DND-41 (cell line): Measurements from ENCODE around the gene PDE1A.

Experiments used
- ATAC-seq: fragments of 200-7000 bp; cut with Tn5 transposase; 3 replicates; pipeline ENCODE4 v1.9.1; 2021; ENCODE audit warnings: low read depth; ENCODE audit not compliant: insufficient read depth
- DNase-seq: peaks from one replicate; pipeline ENCODE4 v3.0.0-alpha.2; 2020
- H2AFZ ChIP-seq: 2 replicates; pipeline ENCODE4 v1.6.0; 2012; ENCODE audit warnings: low read depth, low read length
- H3K27ac ChIP-seq: 2 replicates; pipeline ENCODE4 v1.5.1; 2012; ENCODE audit warnings: low read length, inconsistent platforms
- H3K27me3 ChIP-seq: fragments of 200-600 bp; sonication (generic); 2 replicates; pipeline ENCODE4 v1.6.0; 2012; ENCODE audit warnings: low read length, mild to moderate bottlenecking, inconsistent platforms; ENCODE audit not compliant: insufficient read depth, poor library complexity
- H3K36me3 ChIP-seq: 2 replicates; pipeline ENCODE4 v1.5.1; 2012; ENCODE audit warnings: low read length, inconsistent platforms; ENCODE audit not compliant: insufficient read depth
- H3K4me1 ChIP-seq: 2 replicates; pipeline ENCODE4 v1.5.1; 2012; ENCODE audit warnings: mild to moderate bottlenecking, low read length; ENCODE audit not compliant: insufficient read depth
- H3K4me2 ChIP-seq: 2 replicates; pipeline ENCODE4 v1.6.0; 2012; ENCODE audit warnings: mild to moderate bottlenecking, moderate library complexity, low read length, inconsistent platforms; ENCODE audit not compliant: insufficient read depth
- H3K4me3 ChIP-seq, 2 experiments: fragments of 200-600 bp in 1 of 2; shearing (Covaris generic) in 1 of 2; 2 replicates each; pipeline ENCODE4 v1.5.1; 2012 to 2016; ENCODE audit warnings: inconsistent platforms in 2 of 2, low read length in 2 of 2, mild to moderate bottlenecking in 2 of 2, low read depth in 1 of 2, moderate library complexity in 1 of 2
- H3K79me2 ChIP-seq: 2 replicates; pipeline ENCODE4 v1.6.0; 2012; ENCODE audit warnings: low read length, inconsistent platforms; ENCODE audit not compliant: insufficient read depth
- H3K9ac ChIP-seq: 2 replicates; pipeline ENCODE4 v1.6.0; 2012; ENCODE audit warnings: low read depth, mild to moderate bottlenecking, inconsistent platforms, low read length, moderate library complexity
- H3K9me3 ChIP-seq: 2 replicates; pipeline ENCODE4 v1.5.1; 2012; ENCODE audit warnings: low read length, moderate library complexity, mild to moderate bottlenecking, inconsistent platforms; ENCODE audit not compliant: insufficient read depth, severe bottlenecking
- H4K20me1 ChIP-seq: 2 replicates; pipeline ENCODE4 v1.6.0; 2012; ENCODE audit warnings: low read length; ENCODE audit not compliant: insufficient read depth
- EZH2 ChIP-seq: IDR thresholded peaks from 3 replicates; pipeline ENCODE4 v1.6.1; 2012; ENCODE audit warnings: borderline replicate concordance, low read depth, mild to moderate bottlenecking, moderate library complexity, low read length, inconsistent platforms; ENCODE audit not compliant: severe bottlenecking
- TF ChIP-seq, protein P1 (sequence below): IDR thresholded peaks from 2 replicates; pipeline ENCODE4 v1.5.1; 2012; ENCODE audit warnings: borderline replicate concordance, low read length, moderate library complexity, mild to moderate bottlenecking; ENCODE audit not compliant: poor library complexity, severe bottlenecking; ENCODE audit errors: extremely low read depth

PDE1A gene

GRCh38 chr2:182144041-182144775, 282.6 kb downstream of the PDE1A start:
- Histone ChIP-seq H3K4me1 (no peaks in the 10 kb centered on the region), H3K27ac (no peak overlapping the region), H3K4me2 (no peak overlapping the region), H3K9ac (no peak overlapping the region), H3K4me3 (no peak overlapping the region), H3K79me2 (no peaks in the 10 kb centered on the region), H2AFZ (no peak overlapping the region), H3K9me3 (no peaks in the 10 kb centered on the region), H4K20me1 (no peaks in the 10 kb centered on the region), H3K36me3 (no peaks in the 10 kb centered on the region), H3K27me3 (peaks cover 14% of the 10 kb centered on the region)
- ATAC-seq (no peak), DNase-seq (no peak)
- no peak for TF ChIP-seq EZH2
- TF ChIP-seq, protein P1, sequence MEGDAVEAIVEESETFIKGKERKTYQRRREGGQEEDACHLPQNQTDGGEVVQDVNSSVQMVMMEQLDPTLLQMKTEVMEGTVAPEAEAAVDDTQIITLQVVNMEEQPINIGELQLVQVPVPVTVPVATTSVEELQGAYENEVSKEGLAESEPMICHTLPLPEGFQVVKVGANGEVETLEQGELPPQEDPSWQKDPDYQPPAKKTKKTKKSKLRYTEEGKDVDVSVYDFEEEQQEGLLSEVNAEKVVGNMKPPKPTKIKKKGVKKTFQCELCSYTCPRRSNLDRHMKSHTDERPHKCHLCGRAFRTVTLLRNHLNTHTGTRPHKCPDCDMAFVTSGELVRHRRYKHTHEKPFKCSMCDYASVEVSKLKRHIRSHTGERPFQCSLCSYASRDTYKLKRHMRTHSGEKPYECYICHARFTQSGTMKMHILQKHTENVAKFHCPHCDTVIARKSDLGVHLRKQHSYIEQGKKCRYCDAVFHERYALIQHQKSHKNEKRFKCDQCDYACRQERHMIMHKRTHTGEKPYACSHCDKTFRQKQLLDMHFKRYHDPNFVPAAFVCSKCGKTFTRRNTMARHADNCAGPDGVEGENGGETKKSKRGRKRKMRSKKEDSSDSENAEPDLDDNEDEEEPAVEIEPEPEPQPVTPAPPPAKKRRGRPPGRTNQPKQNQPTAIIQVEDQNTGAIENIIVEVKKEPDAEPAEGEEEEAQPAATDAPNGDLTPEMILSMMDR = no peak

DNA sequence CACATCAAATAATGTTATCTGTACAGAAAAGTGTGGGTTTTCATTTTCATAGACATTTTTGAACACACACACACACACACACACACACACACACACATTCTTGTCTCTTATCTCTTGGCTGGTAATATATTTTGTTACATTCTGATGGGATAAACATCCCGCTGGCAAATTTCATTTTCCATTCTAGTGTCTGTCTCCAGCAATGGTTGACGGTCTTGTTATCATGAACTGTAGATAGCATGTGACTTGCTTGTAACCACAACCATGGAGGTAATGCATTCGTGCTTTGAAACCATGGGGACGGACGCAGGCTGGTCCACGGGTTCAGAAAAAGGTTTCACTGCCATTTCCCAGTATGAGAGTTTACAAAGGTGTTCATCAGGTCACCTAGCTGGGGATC, 284.8 kb downstream of the PDE1A start:
- no peaks in the 10 kb centered on the region for H3K9me3 ChIP-seq
- H3K79me2 ChIP-seq = no peaks in the 10 kb centered on the region
- H3K4me1 ChIP-seq = no peaks in the 10 kb centered on the region
- TF ChIP-seq, protein P1 = no peak
- no peak for TF ChIP-seq EZH2
- peaks cover 6% of the 10 kb centered on the region for H3K27me3 ChIP-seq
- no peak overlapping the region for H3K4me2 ChIP-seq
- no peak overlapping the region for H3K27ac ChIP-seq
- no peak overlapping the region for H2AFZ ChIP-seq
- H4K20me1 ChIP-seq = no peaks in the 10 kb centered on the region
- DNase-seq (no peak), ATAC-seq (no peak)
- no peak overlapping the region for H3K4me3 ChIP-seq
- H3K36me3 ChIP-seq = no peaks in the 10 kb centered on the region
- H3K9ac ChIP-seq = no peak overlapping the region

GRCh38 chr2:182134201-182134600, 292.6 kb downstream of the PDE1A start:
- H3K4me3 ChIP-seq = no peak overlapping the region
- no peak for DNase-seq
- H3K36me3 ChIP-seq = no peaks in the 10 kb centered on the region
- no peaks in the 10 kb centered on the region for H3K9me3 ChIP-seq
- TF ChIP-seq EZH2 = no peak
- TF ChIP-seq, protein P1 = no peak
- no peak overlapping the region for H3K9ac ChIP-seq
- H3K4me1 ChIP-seq = no peaks in the 10 kb centered on the region
- no peaks in the 10 kb centered on the region for H4K20me1 ChIP-seq
- ATAC-seq = no peak
- no peak overlapping the region for H3K4me2 ChIP-seq
- no peak overlapping the region for H2AFZ ChIP-seq
- H3K79me2 ChIP-seq = no peaks in the 10 kb centered on the region
- H3K27me3 ChIP-seq = no peaks in the 10 kb centered on the region
- no peak overlapping the region for H3K27ac ChIP-seq
